Astrocyte of the spinal cord (primary cell): ENCODE measurements around the gene RFC2.
A peak's percentile ranks its signal among the peaks of the same experiment; 100 is the strongest.
"Not testable (repeated sequence)": the region's sequence is repeated elsewhere in the genome, so short reads cannot be mapped to it uniquely, and the experiment has no call there.

Source experiments
- DNase-seq: peaks from one replicate; pipeline ENCODE4 v3.0.0; 2011; ENCODE audit warnings: low read depth, low spot score
- H3K4me3 ChIP-seq: 2 replicates; pipeline ENCODE4 v1.5.1; 2011; ENCODE audit warnings: low read depth, mild to moderate bottlenecking, low read length, moderate library complexity
- in situ Hi-C: cut with HindIII; loops from 2 replicates; pipeline ENCODE4 v1.10.0; 2017; ENCODE audit warnings: low sequenced_read_pairs
- TF ChIP-seq, protein P1 (sequence below): IDR thresholded peaks from 2 replicates; pipeline ENCODE4 v1.5.1; 2012; ENCODE audit warnings: low read depth, mild to moderate bottlenecking, low read length, inconsistent platforms

Gene RFC2

DNA sequence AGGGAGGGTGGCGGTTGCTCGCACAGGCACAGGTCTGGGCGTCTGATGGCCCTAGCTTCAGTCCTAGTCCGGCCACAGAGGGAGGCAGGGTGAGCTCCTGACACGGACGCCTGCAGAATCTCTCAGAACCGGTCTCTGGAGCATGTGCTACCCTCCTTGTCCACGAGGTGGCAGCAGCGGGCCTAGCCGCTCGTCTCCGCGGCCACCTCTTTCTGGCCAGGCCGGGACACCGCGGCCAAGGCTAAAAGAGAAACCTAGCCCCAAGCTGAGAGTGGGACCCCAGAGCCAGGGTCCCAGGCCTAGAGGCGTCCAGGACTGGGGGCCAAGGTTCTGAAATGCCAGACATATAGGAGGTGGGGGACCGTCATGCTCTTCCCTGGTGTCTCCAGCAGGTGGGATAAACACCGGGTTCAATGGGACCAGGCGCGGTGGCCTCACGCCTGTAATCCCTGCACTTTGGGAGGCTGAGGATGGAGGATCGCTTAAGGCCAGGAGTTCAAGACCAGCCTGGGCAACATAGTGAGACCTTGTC, 47.5 kb downstream of the RFC2 start:
- DNase-seq = peak; percentile 69
- in situ Hi-C loops = no loop called here
- peak overlapping the region; percentile 7 for H3K4me3 ChIP-seq
- TF ChIP-seq, protein P1, sequence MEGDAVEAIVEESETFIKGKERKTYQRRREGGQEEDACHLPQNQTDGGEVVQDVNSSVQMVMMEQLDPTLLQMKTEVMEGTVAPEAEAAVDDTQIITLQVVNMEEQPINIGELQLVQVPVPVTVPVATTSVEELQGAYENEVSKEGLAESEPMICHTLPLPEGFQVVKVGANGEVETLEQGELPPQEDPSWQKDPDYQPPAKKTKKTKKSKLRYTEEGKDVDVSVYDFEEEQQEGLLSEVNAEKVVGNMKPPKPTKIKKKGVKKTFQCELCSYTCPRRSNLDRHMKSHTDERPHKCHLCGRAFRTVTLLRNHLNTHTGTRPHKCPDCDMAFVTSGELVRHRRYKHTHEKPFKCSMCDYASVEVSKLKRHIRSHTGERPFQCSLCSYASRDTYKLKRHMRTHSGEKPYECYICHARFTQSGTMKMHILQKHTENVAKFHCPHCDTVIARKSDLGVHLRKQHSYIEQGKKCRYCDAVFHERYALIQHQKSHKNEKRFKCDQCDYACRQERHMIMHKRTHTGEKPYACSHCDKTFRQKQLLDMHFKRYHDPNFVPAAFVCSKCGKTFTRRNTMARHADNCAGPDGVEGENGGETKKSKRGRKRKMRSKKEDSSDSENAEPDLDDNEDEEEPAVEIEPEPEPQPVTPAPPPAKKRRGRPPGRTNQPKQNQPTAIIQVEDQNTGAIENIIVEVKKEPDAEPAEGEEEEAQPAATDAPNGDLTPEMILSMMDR = peak; percentile 92

DNA sequence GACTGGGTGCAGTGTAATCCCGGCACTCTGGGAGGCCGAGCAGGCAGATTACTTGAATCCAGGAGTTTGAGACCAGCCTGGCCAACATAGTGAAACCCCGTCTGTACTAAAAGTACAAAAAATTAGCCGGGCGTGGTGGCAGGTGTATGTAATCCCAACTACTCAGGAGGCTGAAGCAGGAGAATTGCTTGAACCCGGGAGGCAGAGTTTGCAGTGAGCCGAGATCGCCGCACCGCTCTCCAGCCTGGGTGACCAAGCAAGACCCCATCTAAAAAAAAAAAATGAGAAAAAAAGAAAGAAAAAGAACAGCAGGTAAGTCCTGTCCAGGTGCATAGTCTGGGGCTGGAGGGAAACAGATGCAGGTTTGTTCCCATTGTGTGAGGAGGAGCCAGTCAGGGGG, 48.1 kb downstream of the RFC2 start:
- H3K4me3 ChIP-seq, in situ Hi-C loops: not testable (repeated sequence)

DNA sequence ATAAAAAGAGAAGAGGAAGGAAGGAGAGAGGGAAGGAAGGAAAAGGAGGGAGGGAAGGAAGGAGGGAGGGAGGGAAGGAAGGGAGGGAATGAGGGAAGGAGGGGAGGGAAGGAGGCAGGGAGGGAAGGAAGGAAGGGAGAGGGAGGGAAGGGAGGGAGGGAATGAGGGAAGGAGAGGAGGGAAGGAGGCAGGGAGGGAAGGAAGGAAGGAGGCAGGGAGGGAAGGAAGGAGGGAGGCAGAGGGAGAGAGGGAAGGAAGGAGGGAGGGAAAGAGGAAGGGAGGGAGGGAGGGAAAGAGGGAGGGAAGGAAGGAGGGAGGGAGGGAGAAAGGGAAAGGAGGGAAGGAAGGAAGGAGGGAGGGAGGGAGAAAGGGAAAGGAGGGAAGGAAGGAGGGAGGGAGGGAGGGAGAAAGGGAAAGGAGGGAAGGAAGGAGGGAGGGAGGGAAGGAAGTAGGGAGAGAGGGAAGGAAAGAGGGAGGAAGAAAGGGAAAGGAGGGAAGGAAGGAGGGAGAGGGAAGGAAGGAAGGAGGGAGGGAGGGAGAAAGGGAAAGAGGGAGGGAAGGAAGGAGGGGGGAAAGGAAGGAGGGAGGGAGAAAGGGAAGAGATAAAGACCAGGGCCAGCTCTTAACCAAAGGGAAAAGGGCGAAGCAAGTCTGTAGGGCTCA, 50.1 kb downstream of the RFC2 start:
- TF ChIP-seq, protein P1 = no peak
- no peak overlapping the region for H3K4me3 ChIP-seq
- in situ Hi-C loops = no loop called here
- no peak for DNase-seq

More for the DNA sequence above, 48.1 kb downstream of the RFC2 start:
- DNase-seq = not testable (repeated sequence)

DNA sequence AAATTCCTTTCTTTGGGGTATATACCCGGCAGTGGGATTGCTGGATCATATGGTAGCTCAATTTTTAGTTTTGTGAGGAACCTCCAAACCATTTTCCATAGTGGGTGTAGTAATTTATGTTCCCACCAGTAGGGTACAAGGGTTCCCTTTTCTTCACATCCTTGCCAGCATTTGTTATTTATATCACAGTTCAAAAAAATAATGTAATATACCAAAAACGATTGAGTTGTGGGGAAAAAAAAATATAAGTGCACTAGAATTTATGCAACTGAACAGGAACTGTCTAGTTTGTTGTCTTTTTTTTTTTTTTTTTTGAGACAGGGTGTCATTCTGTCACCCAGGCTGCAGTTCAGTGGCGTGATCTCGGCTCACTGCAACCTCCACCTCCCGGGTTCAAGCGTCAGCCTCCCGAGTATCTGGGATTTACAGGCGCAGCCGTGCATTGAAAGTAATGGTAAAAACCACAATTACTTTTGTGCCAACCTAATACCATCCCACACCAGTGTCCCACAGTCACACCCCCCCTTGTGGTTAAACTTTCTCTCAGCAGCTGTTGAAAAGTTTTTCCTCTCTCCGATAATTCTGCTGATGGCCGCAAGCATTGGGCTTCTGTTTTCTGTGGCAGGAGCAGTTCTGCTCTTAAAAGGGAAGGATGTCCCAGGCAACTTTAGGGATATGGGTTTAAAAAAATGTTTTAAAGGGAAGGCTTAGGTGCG, 51.2 kb downstream of the RFC2 start:
- DNase-seq = peak; percentile 58
- in situ Hi-C loops = no loop called here
- H3K4me3 ChIP-seq = no peak overlapping the region
- TF ChIP-seq, protein P1 = peak; percentile 63

DNA sequence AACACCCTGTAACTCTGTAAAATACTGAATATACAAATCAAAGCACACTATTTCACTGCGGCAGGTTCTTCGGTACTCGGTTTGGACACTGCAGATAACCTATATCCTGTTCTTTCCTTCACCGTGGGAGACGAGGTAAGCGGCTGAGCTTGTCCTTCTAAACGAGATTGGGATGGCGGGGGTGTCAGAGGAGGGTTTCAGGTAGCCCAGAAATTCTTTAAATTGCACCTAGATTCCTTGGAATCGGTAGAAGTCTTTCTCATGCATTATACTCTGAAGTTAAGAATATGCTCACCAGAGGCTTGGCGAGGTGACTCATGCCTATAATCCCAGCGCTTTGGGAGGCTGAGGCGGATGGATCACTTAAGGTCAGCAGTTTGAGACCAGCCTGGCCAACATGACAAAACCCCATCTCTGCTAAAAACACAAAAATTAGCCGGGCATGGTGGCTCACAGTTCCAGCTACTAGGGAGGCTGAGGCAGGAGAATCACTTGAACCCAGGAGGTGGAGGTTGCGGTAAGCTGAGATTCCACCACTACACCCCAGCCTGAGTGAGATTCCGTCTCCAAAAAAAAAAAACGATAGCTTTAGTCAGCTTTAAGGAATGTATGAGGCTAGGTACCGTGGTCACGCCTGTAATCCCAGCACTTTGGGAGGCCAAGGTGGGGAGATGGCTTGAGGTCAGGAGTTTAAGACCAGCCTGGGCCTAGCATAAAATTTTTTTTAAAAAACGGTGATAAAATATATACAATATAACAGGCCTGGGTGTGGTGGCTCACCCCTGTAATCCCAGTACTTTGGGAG, 54.4 kb downstream of the RFC2 start:
- no peak overlapping the region for H3K4me3 ChIP-seq
- TF ChIP-seq, protein P1 = no peak
- DNase-seq = peak; percentile 25
- in situ Hi-C loops = no loop called here

DNA sequence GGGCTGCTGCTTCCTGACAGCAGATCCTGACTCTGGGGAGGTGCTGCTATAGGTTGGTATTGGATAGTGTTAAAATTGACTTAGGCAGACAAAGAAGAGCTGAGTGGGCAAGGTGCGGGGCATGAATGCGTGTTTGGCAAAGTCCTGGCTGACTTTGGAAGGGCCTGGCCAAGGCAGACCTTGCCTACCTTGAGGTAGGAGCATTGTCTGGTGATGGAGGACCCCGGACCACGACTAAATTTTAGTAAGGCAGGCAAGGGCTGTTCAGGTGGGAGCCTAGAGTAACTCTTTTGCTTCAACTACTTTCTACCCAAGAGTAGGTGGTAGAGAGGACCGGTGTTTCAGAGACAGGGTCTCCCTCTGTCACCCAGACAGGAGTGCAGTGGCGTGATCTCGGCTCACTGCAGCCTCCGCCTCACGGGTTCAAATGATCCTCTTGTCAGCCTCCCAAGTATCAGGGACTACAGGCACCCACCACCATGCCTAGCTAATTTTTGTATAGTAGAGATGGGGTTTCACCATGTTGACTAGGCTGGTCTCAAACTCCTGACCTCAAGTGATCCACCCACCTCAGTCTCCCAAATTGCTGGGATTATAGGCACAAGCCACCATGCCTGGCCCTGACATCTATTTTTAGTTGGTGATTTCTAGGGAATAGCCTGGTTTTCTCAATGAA, 56.6 kb downstream of the RFC2 start:
- in situ Hi-C loops = no loop called here
- DNase-seq = no peak
- TF ChIP-seq, protein P1 = no peak
- H3K4me3 ChIP-seq = no peak overlapping the region

DNA sequence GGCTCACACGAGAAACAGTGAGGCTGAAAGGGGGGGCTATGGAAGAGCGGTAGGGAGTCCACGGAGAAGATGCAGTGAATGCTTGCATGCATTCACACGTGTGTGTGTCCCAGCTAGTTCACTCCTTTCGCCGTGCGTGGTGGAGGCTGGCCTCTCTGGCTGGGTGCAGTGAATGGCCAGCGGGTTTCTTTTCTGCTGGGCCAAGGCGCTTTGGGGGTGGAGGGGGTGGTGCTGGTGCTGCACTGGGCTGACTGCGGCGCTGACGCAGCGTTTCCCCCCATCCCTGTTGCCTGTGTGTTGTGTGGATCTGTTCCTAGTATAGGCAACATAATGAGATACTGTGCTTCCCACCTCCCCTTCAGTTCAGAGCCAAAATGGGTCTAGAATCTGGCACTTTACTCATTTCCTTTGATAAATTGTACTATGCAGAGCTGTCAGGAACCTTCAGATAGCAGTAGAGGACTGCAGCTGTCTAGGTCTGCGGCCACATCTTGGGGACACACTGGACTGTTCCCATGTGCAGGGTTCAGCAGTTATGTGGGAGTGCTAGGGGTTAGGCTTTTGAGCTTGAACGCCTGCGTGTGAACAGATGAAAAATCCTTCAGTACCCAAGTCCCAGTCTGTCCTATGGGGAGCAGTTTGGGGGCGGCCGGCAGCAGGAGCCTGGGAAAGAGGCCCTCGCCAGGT, 58.1 kb downstream of the RFC2 start:
- DNase-seq, H3K4me3 ChIP-seq, in situ Hi-C loops: not testable (repeated sequence)

DNA sequence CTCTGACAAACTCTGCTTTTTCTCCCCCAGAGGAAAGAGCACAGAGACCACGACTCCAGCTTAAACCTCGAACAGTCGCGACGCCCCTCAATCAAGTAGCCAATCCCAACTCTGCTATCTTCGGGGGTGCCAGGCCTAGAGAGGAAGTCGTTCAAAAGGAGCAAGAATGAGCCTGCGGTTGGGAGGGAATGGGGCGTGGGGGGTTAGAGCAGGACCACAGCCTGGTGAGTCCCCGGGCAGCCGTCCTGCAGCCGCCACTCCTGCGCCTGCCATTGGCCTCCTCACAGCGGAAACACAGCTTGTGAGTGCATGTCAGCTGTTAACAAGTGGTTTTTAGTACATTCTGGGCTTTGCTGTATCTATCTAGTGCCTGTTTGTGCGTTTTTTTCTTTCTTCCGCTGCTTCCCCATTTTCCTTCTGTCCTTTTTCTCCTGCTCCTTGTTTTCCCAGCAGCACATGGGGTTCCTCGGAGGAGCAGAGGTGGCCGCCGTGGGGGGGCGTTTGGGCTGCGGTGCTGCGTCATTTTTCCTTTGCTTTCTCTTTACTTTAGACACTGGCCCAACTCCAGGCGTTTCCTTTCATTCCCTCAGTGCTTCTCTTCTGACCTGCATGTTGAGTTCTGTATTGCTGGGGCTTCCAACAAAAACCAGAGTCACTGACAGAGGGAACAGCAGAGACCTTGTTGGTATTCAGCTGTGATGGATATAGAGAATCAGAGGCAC, 58.9 kb downstream of the RFC2 start:
- DNase-seq = peak; percentile 35
- in situ Hi-C loops, H3K4me3 ChIP-seq: not testable (repeated sequence)
